ENCODE measurements around the gene SLC4A4.
"Not testable (repeated sequence)": the region's sequence is repeated elsewhere in the genome, so short reads cannot be mapped to it uniquely, and the experiment has no call there.

The SLC4A4 gene

GRCh38 chr4:71408961-71409360 is 70.1 kb downstream of the SLC4A4 start:
- DNase-seq (ENCODE audit: low read depth in 2 of 2): not testable (repeated sequence)

GRCh38 chr4:71411981-71412380 is 73.2 kb downstream of the SLC4A4 start:
- DNase-seq (ENCODE audit: low read depth in 2 of 2): peak; percentile 63 to 70

GRCh38 chr4:71415491-71415890 is 76.7 kb downstream of the SLC4A4 start:
- peak; percentile 18 to 20 for DNase-seq (ENCODE audit: low read depth in 2 of 2)

- no peak for DNase-seq (ENCODE audit: low read depth in 2 of 2)
These were observed 78.3 kb downstream of the SLC4A4 start for GRCh38 chr4:71417150-71417549.

- no peak for DNase-seq (ENCODE audit: low read depth in 2 of 2)
These were observed 87.7 kb downstream of the SLC4A4 start for GRCh38 chr4:71426381-71427042.

- DNase-seq (ENCODE audit: low read depth in 2 of 2): no peak
These were observed 90.3 kb downstream of the SLC4A4 start for GRCh38 chr4:71429106-71429505.

GRCh38 chr4:71429962-71430361 is 91.1 kb downstream of the SLC4A4 start:
- no peak for DNase-seq (ENCODE audit: low read depth in 2 of 2)

GRCh38 chr4:71430609-71431008 is 91.8 kb downstream of the SLC4A4 start:
- DNase-seq (ENCODE audit: low read depth in 2 of 2): no peak

- DNase-seq (ENCODE audit: low read depth in 2 of 2): no peak
These were observed 101.8 kb downstream of the SLC4A4 start for GRCh38 chr4:71440612-71441011.

- peak; percentile 13 to 16 for DNase-seq (ENCODE audit: low read depth in 2 of 2)
These were observed 102.7 kb downstream of the SLC4A4 start for GRCh38 chr4:71441186-71442169.

- no peak for DNase-seq (ENCODE audit: low read depth in 2 of 2)
These were observed 103.5 kb downstream of the SLC4A4 start for GRCh38 chr4:71442336-71442735.

GRCh38 chr4:71444395-71444794 is 105.6 kb downstream of the SLC4A4 start:
- DNase-seq (ENCODE audit: low read depth in 2 of 2): no peak

GRCh38 chr4:71445811-71446210 is 107.0 kb downstream of the SLC4A4 start:
- no peak for DNase-seq (ENCODE audit: low read depth in 2 of 2)

- no peak for DNase-seq (ENCODE audit: low read depth in 2 of 2)
These were observed 107.8 kb downstream of the SLC4A4 start for GRCh38 chr4:71446479-71447081.

- DNase-seq (ENCODE audit: low read depth in 2 of 2): no peak
These were observed 110.2 kb downstream of the SLC4A4 start for GRCh38 chr4:71449040-71449439.

- DNase-seq (ENCODE audit: low read depth in 2 of 2): no peak
These were observed 111.1 kb downstream of the SLC4A4 start for GRCh38 chr4:71449878-71450277.

GRCh38 chr4:71453531-71453930 is 114.7 kb downstream of the SLC4A4 start:
- no peak for DNase-seq (ENCODE audit: low read depth in 2 of 2)

GRCh38 chr4:71456841-71457240 is 118.0 kb downstream of the SLC4A4 start:
- peak; percentile 50 to 54 for DNase-seq (ENCODE audit: low read depth in 2 of 2)

- no peak for DNase-seq (ENCODE audit: low read depth in 2 of 2)
These were observed 121.6 kb downstream of the SLC4A4 start for GRCh38 chr4:71460371-71460770.

- DNase-seq (ENCODE audit: low read depth in 2 of 2): no peak
These were observed 122.6 kb downstream of the SLC4A4 start for GRCh38 chr4:71461422-71461821.

GRCh38 chr4:71466775-71467174 is 128.0 kb downstream of the SLC4A4 start:
- no peak for DNase-seq (ENCODE audit: low read depth in 2 of 2)

- DNase-seq (ENCODE audit: low read depth in 2 of 2): no peak
These were observed 129.4 kb downstream of the SLC4A4 start for GRCh38 chr4:71468116-71468710.

All from fibroblast of skin of left quadriceps (primary cell).